HG03442 (cell line): Measurements from ENCODE around the gene RGL2.
"Not testable (repeated sequence)": the region's sequence is repeated elsewhere in the genome, so short reads cannot be mapped to it uniquely, and the experiment has no call there.

Experiments used
- ATAC-seq: cut with Tn5 transposase; IDR thresholded peaks from one replicate; pipeline ENCODE4 v1.9.1; 2021; ENCODE audit warnings: mild to moderate bottlenecking, moderate library complexity; ENCODE audit not compliant: unreplicated experiment

Gene RGL2

DNA sequence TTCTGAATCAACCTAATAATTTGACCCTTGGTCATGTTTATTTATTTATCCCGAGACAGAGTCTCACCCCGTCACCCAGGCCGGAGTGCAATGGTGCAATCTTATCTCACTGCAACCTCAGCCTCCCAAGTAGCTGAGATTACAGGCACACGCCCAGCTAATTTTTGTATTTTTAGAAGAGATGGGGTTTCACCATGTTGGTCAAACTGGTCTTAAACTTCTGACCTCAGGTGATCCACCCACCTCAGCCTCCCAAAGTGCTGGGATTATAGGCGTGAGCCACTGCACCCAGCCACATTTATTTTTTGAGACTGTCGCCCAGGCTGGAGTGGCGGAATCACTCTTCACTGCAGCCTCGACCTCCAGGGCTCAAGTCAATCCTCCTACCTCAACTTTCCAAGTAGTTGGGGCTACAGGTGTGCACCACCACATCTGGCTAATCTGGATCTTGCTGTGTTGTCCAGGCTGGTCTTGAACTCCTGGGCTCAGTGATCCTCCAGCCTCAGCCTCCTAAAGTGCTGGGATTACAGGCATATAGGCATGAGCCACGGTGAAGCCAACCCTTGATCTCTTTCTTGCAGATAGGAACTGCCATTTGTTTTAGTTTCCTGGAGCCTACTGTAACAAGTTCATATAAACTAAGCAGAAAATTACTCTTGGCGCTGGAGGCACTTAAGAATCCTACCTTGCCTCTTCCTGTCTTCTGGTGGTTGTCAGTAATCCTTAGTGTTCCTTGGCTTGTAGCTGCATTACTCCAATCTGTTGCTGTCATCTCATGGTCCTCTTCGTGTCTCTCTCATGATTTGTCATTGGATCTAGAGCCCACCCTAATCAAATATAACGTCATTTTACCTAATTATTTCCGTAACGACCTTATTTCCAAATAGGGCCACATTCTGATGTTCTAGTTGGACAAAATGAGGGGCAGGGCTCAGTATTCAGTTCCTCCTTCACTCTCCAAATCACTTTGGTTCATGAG lies 24.5 kb downstream of the RGL2 start:
- no peak for ATAC-seq

DNA sequence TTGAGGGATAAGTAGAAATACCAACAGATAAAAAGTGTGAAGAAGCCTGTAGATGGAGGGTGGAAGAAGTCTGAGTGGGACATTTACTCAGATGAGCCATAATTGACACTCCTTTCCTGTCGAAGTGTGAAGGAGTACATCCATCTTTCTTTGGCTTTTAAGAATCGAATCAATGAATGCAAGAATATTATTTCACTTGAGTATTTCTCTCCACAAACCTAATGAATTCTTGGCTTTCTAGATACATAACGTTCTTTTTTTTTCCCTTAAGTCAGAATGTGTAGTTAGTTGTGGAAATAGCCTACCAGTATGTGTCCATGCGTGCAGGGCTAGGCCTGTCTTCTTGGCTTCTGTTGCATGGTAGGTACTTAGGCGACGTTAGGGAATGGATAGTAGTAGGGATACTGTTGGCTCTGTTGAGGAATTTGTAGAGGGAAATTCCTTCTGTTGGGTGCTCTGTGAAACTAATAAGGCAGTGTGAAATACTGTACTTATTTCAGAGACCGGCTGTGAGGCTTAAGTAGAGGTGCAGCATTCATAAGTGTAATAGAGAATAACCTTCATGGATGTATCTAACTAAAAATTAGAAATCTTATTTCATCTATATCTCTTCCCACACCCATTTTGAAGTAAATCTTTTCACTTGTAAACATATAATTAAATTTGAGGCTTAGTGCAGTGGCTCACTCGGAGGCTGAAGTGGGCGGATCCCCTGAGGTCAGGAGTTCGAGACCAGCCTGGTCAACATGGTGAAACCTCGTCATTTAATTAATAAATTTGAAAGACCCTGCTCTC lies 25.4 kb downstream of the RGL2 start:
- ATAC-seq = no peak

- no peak for ATAC-seq
These were observed 26.2 kb downstream of the RGL2 start for GRCh38 chr6:33272275-33273128.

DNA sequence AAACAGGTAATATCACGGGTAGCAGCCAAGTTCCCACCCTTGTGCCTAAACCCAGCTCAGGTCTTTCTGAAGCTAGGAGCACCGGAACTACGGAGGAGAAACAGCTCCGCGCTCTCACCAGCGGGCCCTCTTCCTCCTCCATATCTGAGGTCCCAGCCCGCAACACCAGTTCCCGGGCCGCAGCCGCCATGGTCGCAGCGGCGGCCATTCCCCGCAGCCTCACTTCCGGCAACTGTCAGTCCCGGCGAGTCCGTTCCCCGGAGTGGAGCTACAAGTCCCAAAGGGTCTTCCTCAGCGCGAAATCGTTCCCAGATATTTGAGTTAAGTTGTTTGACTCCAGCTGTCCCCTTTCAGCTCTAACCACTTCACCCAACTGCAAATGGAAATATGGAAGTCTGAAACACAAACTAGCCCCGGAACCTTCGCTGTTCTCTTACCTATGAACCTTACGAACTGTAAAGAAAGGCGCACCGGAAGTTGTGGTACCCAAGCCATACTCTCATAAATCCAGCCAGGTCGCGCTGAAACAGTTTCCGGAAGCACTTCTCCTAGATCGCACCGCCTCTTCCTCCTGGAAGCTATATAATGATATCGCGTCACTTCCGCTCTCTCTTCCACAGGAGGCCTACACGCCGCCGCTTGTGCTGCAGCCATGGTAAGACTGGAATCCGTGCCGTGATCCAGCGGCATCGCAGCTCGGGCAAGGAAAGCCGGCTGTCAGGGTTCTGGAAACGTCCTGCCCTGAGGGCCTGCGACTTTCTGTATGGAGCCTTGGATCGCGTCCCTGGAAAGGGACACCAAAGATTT lies 27.1 kb downstream of the RGL2 start, which contains the start of the genes RPS18 and VPS52:
TSS of gene RPS18 (plus strand) at position 608 of the 807 bp plus-strand sequence. CDS start at position 653, 45 bp downstream.
TSS of gene VPS52 (minus strand) at position 409 of the 807 bp plus-strand sequence. CDS start at position 208, 201 bp downstream.
- ATAC-seq = peak; percentile 77

DNA sequence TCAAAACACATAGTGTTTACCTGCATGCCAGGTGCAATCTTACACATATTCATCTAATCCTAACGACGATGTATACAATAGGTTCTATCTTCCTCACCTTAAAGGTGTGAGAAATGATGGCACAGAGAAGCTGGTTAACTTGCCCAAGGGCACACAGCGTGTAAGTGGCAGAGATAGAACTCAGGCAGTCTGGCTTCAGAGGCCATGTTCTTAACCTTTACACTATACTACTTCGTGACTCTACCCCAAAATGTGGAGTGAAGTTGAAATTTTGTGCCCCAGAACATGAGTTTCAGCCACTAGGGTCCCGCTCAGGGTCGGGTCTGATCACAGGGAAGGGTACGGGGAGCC lies 27.6 kb downstream of the RGL2 start:
- ATAC-seq = no peak

DNA sequence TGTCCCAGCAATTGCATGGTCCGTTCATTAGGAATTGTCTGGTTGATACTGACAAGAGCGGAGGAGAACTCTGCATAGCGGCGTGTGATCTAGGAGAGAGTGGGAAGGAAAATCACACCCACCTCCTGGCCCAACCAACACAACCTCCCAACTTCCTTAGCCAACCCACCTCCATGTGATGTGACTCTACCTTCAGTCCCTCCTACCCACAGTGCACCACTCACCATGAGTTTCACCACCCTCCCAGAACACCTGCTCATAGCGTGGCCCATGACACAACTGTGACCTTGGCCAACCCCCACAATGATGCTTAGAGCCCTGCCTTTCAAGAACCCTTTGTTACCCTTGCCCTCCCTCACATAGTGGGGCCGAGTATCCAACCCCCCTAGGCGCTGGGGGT lies 34.7 kb downstream of the RGL2 start:
- no peak for ATAC-seq

DNA sequence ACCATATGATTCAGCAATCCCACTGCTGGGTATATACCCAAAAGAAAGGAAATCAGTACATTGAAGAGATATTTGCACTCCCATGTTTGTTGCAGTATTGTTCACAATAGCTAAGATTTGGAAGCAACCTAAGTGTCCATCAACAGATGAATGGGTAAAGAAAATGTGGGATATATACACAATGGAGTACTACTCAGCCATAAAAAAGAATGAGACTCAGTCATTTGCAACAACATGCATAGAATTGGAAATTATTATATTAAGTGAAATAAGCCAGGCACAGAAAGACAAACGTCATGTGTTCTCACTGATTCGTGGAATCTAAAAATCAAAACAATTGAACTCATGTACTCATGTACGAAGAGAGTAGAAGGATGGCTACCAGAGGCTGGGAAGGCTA lies 36.3 kb downstream of the RGL2 start:
- not testable (repeated sequence) for ATAC-seq

DNA sequence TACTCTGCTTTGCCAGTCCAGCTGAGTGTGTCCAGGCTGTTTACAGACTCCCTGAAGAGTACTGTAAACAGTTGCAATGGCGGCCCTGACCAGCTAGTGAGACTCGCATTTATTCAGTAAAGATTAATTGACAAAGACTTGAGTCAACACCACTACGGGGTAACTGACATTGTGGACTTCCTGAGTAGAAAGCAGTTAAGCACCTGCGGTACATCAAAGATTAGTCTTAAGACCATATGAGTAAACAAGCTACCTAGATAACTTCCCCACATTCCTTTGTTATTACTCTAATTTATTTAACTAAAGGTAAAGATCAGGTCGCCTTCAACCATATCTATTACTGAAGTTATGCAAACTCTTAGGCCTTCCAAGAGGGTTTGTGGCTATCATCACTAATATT lies 39.7 kb downstream of the RGL2 start:
- ATAC-seq = no peak

DNA sequence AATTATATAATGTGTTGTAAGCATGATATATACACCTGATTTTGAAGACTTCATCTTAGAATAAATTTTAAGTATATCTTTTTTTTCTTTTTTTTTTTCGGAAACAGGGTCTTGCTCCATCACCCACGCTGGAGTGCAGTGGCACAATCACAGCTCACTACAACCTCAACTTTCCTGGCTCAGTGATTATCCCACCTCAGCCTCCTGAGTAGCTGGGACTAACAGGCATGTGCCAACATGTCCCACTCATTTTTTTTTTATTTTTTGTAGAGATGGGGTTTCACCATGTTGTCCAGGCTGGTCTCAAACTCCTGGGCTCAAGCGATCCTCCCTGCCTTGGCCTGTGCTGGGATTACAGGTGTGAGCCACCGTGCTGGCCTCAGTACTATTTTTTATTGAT lies 44.2 kb downstream of the RGL2 start:
- ATAC-seq = no peak

GRCh38 chr6:33252759-33253158 lies 46.0 kb downstream of the RGL2 start:
- no peak for ATAC-seq

GRCh38 chr6:33251395-33252012 lies 47.2 kb downstream of the RGL2 start:
- no peak for ATAC-seq

DNA sequence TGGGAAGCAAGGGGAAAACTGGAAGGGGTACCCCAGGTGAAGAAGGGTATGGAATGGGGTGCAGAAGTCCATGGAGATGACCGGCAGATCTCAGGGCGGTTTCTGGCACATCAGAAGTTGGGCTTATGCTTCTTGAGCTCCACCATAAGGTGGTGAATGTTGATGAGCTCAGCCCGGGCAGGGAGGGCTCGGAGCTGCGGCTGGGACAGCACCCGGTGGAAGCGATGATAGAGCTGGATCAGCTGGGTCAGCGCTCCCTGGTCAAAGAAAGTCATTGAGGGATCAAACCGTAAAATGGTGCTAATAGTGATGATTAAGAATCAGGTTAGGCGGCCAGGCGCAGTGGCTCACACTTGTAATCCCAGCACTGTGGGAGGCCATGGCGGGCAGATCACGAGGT lies 48.0 kb downstream of the RGL2 start:
- no peak for ATAC-seq

DNA sequence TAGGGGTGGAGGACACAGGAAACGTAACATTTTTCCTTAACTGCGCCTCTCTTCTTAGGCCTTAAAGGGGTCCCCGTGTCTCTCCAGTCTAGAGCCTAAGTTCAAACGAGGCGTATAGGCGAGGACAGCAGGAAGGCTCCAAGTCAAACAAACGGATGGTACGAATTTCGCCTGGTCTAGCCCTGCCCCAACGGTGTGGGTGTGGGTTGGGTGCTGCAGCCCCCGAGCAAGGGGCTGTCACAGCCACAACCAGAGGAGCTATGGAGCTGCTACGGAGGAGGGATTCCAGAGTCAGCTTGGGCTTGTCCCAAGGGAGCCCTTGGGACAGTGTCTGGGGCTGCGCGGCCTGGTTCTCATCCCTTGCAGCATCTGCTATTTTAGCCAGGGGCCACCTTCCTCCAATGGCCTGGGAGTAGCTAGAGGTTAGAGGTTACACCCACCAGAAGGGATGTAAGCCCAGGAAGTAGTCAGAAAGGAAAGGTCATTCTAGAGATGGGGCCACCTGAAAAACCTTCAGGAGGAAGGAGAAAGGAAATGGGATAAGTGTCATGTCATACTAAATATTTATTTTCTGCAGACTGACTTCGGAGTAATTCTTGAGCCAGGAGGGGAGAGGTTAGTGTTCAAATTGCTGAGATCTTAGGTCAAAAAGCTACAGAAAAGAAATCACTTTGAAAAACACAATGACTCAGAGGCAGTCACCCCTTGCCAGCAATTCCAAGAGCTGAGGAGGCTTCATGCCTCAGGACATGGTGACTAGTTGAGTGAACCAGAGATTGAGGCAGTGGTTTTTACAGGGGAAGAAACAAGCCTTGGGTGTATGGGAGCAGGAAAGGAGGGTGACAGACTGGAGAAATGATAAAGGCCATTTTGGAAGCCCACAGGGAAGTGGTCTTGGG lies 48.8 kb downstream of the RGL2 start:
- no peak for ATAC-seq

DNA sequence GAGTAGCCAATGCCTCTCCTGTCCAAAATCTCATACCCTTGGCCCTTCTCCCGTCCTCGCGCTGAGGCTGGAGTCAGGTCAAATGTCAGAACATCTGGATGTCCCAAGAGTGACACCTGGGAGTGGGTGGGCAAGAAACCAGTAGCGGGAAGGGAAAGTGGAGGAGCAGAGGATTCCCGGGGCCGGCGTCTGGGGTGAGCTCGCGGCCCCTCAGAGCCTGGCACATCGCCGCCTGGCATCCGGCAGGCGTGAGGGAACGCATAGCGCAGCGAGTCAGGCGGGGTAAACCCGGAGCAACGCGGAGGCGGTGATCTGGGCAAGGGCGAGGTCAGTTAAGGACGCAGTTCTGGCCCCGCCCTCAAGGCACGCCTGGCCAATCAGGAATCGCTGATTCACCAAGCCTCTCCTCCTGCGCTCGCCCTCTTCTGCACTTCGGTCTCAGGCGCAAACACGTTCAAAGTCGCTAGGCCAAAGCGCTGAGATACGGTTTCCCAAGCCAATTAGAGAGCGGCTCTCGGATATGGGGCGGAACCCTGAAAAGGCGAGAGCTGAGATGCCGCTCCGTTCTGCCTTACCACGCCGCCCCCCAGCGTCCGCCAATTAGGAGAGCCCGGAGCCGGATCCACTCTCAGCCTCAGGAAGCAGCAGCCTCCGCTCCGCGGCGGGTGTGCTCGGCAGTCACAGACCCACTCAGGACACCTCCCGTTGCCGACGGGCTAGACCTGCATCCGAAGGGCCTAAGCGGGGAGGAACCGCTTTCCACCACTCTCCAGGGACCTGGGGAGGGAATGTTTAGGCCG lies 49.6 kb downstream of the RGL2 start:
- ATAC-seq = peak; percentile 91

GRCh38 chr6:33248643-33248931 lies 50.2 kb downstream of the RGL2 start:
- no peak for ATAC-seq

DNA sequence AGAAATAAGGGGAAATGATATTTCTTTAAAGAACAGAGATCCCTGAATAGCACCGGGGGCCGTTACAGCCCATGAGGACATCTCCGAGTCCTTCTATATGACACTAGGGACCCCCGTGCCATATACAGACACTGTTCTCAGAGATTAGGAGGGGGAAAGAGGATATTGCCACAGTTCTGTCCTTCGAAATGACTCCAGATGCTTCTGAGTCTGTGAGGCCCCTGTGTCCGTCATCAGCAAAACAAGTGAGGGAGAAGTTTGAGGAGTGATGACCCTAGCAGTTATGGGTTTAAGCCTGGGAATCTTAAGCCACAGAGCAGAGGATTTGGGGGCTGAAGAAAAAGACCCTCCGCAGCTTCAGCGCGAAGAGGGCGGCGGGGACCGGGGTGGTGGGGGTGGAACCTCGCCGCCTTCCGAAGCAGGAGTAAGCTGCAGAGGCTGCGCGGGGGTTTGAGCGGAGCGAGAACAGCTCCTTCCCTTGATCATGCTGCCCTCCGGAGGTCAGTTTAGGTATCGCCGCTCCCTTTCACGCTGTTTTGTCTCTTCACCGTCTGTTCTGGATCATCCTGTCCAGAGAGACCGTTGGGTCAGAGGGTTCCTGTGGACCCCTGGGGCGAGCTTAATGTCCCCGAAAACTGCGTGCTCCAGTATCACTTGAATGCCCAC lies 50.6 kb downstream of the RGL2 start:
- ATAC-seq = peak; percentile 32

DNA sequence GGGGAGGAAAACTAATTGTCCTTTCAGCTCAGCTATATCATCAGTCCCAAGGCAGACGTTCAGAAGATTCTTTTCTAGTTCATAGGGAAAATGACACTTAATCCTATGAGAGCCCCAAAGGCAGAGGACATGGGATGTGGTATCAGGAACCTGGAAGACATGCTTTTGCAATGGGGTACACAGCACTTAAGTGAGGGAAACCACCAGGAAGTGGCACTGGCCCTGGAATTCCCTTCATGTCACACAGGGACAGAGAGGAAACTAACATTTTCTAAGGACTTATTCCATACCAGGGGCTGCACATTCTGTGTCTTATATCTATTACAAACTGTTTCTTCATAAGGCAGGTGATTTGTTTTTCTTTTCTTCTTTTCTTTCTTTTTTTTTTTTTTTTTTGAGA lies 55.3 kb downstream of the RGL2 start:
- ATAC-seq = no peak
